ENCODE data around the gene MCEMP1.
A peak's percentile ranks its signal among the peaks of the same experiment; 100 is the strongest.

The MCEMP1 gene, protein sequence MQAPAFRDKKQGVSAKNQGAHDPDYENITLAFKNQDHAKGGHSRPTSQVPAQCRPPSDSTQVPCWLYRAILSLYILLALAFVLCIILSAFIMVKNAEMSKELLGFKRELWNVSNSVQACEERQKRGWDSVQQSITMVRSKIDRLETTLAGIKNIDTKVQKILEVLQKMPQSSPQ

GRCh38 chr19:7676854-7677253, at the start of gene MCEMP1:
Gene MCEMP1, plus strand, starts transcription at chr19:7677090. Its CDS starts 31 bp downstream, at chr19:7677121.
- DNase-seq = no peak

DNA sequence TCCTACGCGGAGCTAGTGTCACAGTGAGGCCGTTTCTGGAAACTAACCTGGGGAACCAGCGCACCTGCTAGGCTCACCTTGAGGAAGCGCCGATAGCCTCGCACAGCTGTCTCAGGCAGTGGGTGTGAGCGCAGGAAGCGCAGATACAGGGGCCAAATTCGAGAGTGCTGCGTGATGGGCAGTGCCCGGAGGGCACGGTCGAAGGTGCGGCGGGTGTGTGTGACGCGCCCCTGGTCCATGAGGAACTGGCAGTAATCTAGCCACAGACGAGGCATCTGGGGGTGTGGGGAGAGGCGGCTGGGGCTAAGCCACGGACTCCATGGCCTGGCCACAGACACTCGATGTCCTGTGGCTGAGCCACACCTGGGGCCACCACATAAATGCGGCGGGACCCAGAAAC, 49.7 kb upstream of the MCEMP1 start:
- DNase-seq = no peak

DNA sequence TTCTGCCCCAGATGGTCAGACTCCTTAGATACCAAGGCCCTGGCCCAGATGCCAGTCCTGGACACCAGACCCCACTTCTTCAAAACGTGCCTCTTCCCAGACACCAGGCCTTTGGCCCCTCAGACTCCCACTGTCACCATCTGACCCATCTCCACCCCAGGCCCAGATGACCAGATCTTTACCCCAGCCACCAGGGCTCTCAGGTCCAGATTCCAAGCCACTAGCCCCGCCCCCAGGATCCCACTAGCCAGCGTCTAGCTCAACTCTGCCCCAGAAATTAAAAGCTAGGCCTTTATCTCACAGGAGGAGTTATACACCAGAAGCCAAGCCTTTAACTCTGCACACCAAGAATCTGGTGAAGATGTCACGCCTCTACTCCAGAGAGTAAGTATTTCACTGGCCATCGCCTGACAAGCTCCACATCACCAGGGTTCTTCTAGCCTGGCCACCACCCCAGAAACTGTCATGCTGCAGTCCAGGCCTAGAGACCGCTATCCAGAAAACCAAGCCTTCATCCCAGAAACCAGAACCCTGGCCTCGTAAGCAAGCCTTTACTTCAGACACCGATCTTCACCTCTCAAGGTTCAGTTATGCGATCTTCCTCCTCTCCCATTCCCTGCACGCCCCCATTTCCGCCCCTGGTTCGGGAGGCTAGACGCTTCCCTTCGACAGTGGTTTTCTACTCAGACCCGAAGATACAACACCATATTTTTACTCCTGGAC, 48.1 kb upstream of the MCEMP1 start:
- no peak for DNase-seq

DNA sequence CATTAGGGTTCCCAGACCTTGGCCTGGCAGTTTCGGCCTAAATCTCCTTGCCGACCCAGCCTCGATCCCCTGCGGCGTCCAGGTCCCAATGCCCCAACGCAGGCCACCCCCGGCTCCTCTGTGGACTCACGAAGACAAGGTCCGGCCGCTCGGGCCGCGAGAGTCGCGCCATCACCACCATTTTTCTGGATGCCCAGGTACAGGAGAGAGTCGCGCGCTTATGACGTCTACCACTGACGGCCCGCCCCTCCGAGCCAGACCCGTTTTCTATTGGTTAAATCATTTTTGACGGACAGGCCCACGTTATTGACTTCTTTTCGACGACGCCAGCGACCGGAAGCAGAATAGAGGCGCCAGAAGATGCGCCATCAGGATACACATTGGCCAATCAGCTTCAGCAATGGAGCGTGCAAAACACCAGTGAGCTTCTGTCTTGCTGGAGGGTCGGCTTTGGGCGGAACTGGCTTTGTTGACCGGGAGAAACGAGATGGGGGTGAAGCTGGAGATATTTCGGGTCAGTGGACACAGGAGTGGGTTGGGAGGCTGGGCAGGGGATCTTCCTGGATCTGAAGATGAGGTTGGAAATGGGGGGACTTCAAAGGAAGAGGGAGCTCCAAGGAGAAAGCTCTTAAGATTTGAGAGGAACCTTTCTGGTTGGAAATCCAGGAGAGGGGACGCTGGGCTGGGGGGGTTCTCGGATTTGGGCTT, 47.4 kb upstream of the MCEMP1 start, which contains the start of the genes PET100 and XAB2:
Gene PET100 (plus strand): TSS at position 447 of the 708 bp plus-strand sequence. CDS start 41 bp downstream, at position 488.
Gene XAB2 (minus strand): TSS at position 199 of the 708 bp plus-strand sequence. CDS start 18 bp downstream, at position 181.
- DNase-seq = peak; percentile 100

- DNase-seq = no peak
Measured at GRCh38 chr19:7631577-7631976, 45.3 kb upstream of the MCEMP1 start.

GRCh38 chr19:7632340-7633203, 44.3 kb upstream of the MCEMP1 start:
- no peak for DNase-seq

DNA sequence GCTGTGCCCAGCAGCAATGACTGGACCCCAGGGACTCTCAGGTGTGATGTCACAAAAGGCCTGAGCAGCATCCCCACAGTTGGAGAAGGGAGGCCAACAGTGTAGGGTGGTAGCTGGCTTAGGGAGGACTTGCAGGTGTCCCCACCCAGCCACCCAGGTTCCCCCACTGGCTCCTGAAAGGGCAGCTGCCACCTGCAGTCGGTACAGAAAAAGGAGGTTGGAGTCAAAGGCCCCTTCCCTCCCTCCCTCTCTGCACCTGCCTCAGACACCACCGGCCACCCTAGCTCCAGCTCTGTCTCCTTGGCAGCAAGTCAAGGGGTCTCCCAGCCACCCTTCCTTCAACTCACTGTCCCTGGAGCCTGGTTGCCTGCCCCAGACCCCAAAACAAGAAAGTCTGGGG, 43.2 kb upstream of the MCEMP1 start, which contains the start of gene PCP2:
Gene PCP2 (minus strand): TSS at position 22 of the 400 bp plus-strand sequence. CDS start 262 bp downstream, outside the sequence.
- DNase-seq = no peak

DNA sequence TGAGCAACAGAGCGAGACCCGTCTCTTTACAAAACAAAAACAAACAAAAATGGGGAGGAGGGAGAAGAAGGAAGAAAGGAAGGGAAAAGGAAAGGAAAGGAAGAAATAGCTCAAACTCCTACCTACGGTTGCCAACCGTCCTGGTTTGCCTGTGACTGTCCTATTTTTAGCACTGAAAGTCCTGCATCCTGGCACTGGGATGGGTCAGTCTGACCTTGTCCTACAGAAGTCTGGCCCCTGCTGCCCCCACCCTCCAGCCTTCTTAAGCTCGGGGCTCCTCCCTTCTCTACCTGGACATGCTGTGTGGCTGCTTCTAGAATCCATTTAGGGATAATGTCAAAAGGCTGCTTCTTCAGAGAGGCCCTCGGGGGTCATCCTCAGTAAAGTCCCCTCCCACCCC, 41.2 kb upstream of the MCEMP1 start:
- no peak for DNase-seq

DNA sequence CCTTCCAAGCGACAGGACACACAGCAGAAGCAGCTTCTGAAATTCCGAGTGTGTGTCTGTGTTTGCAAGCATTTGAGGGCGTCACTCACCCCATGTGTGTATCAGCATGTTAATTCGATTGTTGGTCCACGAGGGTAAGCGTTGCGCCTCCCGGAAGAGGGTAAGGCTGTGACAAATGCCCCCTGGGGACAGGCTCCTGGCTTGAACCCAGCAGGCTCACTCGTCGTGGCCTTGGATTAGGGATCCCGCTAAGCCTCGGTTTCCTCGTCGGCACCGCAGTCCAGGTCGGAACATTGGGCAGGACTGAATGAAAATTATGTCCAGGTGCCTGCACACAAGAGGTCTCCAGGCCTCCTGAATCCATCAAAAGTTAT, 40.6 kb upstream of the MCEMP1 start:
- DNase-seq = no peak

DNA sequence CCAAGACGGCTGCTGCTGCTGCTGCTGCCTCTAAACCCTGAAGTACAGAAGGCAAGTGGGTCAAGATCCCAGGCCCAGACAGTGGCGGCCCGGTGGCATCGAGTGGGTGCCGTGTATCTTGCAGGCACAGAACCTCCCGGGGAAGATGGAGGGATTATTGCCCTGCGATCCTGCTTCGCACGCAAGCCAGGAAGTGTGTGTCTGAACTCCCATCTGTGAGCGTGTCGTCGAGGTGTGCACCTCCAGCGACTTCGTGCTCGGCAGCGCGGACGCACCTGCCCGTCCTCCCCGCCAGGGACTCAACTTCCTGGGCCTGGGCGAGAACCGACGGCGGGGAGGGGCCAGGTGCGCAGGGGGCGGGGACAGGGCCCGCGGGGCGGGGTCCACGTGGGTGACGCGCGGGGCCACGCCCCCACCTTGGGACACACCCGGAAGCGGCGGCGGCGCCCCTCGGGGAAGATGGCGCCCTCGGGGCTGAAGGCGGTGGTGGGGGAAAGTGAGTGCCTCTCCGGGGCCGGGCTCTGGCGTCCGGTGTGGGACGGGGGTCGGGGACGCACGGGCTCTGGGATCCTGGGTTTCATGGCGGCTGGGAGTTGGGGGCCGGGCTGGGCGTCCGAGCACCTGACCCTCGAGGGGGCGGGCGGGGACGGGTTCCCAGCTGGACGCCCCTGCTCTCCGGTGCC, 40.1 kb upstream of the MCEMP1 start, which contains the start of gene STXBP2:
Gene STXBP2 (plus strand): TSS at position 420 of the 683 bp plus-strand sequence. CDS start 40 bp downstream, at position 460.
- no peak for DNase-seq

- DNase-seq = no peak
Measured at GRCh38 chr19:7637374-7638256, 39.3 kb upstream of the MCEMP1 start.

DNA sequence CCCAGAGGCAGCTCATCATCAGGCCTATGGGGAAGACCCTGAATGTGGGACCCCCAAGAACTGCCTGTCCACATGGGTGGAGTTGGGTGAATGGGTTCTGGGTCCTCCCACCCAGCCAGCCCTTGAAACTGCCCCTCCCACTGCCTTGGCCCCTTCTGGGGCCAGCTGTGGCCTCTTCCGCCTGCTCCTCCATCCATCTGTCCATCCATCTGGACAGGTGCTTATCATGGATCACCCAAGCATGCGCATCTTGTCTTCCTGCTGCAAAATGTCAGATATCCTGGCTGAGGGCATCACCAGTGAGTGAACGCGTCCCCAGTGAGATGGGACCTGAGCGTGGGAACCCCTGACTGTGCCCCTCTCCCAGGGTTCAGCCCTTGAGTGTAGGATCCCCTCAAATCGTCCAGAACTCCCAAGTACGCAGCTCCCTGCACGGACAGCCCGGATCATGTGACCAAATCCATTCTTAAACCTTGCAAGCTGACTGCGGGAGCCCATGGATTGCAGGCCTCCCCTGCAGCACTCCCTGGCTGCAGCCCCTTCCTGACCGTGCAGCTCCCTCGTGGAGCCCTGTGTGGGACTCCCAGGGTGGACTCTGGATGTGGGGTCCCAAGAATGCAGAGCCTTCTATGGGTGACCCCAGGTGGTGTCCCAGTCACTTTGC, 38.0 kb upstream of the MCEMP1 start:
- no peak for DNase-seq

DNA sequence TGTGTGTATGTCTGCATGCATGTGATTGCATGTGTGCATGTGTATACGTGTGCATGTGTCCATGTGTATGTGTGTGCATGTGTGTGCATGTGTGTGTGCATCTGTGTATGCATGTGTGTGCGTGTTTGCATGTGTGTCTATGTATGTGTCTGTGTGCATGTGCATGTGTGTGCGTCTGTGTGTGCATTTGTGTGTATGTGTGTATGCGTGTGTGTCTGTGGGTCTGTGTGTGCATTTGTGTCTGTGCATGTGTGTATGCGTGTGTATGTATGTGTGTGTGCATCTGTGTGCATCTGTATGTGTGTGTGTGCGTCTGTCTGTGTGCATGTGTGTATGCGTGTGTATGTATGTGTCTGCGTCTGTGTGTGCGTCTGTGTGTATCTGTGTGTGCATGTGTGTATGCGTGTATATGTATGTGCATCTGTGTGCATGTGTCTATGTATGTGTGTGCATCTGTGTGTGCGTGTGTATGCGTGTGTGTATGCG, 37.0 kb upstream of the MCEMP1 start:
- no peak for DNase-seq

DNA sequence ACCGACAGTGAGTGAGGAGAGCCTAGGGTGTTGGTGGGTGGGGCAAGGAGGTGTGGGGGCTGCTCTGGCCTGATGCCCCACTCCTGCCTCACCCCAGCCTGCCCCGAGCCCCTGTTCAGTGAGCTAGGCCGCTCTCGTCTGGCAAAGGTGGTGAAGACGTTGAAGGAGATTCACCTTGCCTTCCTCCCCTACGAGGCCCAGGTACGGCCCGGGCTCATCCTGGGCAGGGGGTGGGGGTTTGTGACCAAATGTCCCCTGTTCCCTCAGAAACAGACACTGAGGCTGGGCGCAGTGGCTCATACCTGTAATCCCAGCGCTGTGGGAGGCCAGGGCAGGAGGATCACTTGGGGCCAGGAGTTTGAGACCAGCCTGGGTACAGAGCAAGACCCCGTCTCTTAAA, 36.1 kb upstream of the MCEMP1 start:
- DNase-seq = no peak

- no peak for DNase-seq
Measured at GRCh38 chr19:7641290-7642276, 35.3 kb upstream of the MCEMP1 start.

DNA sequence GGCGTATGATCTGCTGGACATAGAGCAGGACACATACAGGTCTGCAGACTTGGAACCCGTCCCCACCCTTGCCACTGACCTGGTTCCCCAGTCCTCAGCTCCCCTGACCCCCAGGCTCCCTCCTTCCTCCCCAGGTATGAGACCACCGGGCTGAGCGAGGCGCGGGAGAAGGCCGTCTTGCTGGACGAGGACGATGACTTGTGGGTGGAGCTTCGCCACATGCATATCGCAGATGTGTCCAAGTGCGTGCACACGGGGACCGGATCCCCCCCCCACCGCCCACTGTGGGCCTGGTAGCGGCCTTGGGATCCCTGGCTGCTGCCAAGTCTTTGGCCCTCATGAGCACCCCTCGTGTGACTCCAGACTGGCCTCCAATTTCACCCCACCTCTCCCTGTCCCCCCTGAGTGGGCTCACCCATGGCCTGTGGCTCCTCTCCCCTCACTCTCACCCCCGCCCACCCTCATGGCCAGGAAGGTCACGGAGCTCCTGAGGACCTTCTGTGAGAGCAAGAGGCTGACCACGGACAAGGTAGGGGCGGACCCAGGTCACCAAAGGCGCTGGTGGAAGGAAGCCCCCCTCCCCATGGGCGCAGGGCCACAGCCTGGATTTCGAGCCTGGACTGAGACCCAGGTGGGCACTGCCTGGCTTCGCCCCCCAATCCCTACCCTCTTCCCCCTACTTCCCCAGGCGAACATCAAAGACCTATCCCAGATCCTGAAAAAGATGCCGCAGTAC, 34.4 kb upstream of the MCEMP1 start:
- no peak for DNase-seq

GRCh38 chr19:7643031-7643415, 33.9 kb upstream of the MCEMP1 start:
- no peak for DNase-seq
